Measurements from ENCODE around the gene FGFR4. TPM values are rescaled to one million over a fixed set of nuclear protein-coding genes. Genes with fewer than 3 reads are reported as not detected.

The FGFR4 gene
- total and polyA plus RNA-seq, 2 experiments from 2014 or later: 43.4 to 150 TPM

GRCh38 chr5:177065491-177065890 lies 21.2 kb upstream of the FGFR4 start:
- Mint-ChIP-seq H3K4me3 (no peak overlapping the region), H3K9me3 (no peaks in the 10 kb centered on the region), H3K27ac (no peak overlapping the region), H3K36me3 (ENCODE audit: low read depth) (no peaks in the 10 kb centered on the region; the same call in 2 of the 3 replicates), H3K4me1 (no peaks in the 10 kb centered on the region), H3K27me3 (ENCODE audit: insufficient read depth, low read depth, poor library complexity) (no peaks in the 10 kb centered on the region)
- no peak for TF ChIP-seq CREB1 (CRISPR knock-in tag; IDR thresholded peaks at IDR 0.05; ENCODE audit: low read depth)
- no peak for TF ChIP-seq EZH2phosphoT487 (IDR thresholded peaks at IDR 0.05; ENCODE audit: unreplicated experiment)
- no peak for TF ChIP-seq NANOG (IDR thresholded peaks at IDR 0.05; ENCODE audit: borderline replicate concordance)
- TF ChIP-seq REST (IDR thresholded peaks at IDR 0.05; ENCODE audit: unreplicated experiment): no peak
- TF ChIP-seq ZNF331 (CRISPR knock-in tag; IDR thresholded peaks at IDR 0.05; ENCODE audit: low read depth): no peak
- TF ChIP-seq STAT1 (IDR thresholded peaks at IDR 0.05; ENCODE audit: unreplicated experiment): no peak
- no peak for TF ChIP-seq POLR2AphosphoS5 (IDR thresholded peaks at IDR 0.05; ENCODE audit: low read depth)
- Histone ChIP-seq H3K4me2 (no peak overlapping the region), H3K36me3 (ENCODE audit: insufficient read depth) (no peaks in the 10 kb centered on the region), H3K4me3 (no peak overlapping the region), H3F3A (replicated peaks; ENCODE audit: low read depth) (0 out of 2 replicates have a peak, but pooled peaks cover 4% of the 10 kb centered on the region), H3K79me2 (replicated peaks; ENCODE audit: insufficient read depth) (no peaks in the 10 kb centered on the region), H3K27me3 (ENCODE audit: insufficient read depth) (no peaks in the 10 kb centered on the region), H3K27ac (ENCODE audit: low read depth) (no peak overlapping the region), H4K20me1 (replicated peaks; ENCODE audit: insufficient read depth) (peaks cover 10% of the 10 kb centered on the region; the same call in 1 of the 2 replicates), H2AFZ (no peak overlapping the region), H3K9me2 (ENCODE audit: insufficient read depth) (no peaks in the 10 kb centered on the region), H3K4me1 (ENCODE audit: insufficient read depth) (no peaks in the 10 kb centered on the region)
- no peak for DNase-seq (ENCODE audit: low spot score)
- no peak for ATAC-seq

- Mint-ChIP-seq H3K27ac (no peak overlapping the region), H3K4me3 (no peak overlapping the region), H3K27me3 (ENCODE audit: insufficient read depth, low read depth, poor library complexity) (no peaks in the 10 kb centered on the region), H3K4me1 (no peaks in the 10 kb centered on the region), H3K9me3 (no peaks in the 10 kb centered on the region), H3K36me3 (ENCODE audit: low read depth) (no peaks in the 10 kb centered on the region; the same call in 2 of the 3 replicates)
- H4K20me1 ChIP-seq (replicated peaks; ENCODE audit: insufficient read depth): peaks cover 10% of the 10 kb centered on the region; the same call in 1 of the 2 replicates
- H3F3A ChIP-seq (replicated peaks; ENCODE audit: low read depth): 0 out of 2 replicates have a peak, but pooled peaks cover 4% of the 10 kb centered on the region
- TF ChIP-seq EZH2 (IDR thresholded peaks at IDR 0.05; ENCODE audit: low read depth, unreplicated experiment): no peak
- H3K27ac ChIP-seq (ENCODE audit: low read depth): no peak overlapping the region
- no peaks in the 10 kb centered on the region for H3K9me2 ChIP-seq (ENCODE audit: insufficient read depth)
- H3K79me2 ChIP-seq (replicated peaks; ENCODE audit: insufficient read depth): no peaks in the 10 kb centered on the region
- ATAC-seq (no peak), DNase-seq (ENCODE audit: low spot score) (no peak)
- H2AFZ ChIP-seq: no peak overlapping the region
- H3K27me3 ChIP-seq (ENCODE audit: insufficient read depth): no peaks in the 10 kb centered on the region
- H3K4me1 ChIP-seq (ENCODE audit: insufficient read depth): no peaks in the 10 kb centered on the region
- no peaks in the 10 kb centered on the region for H3K36me3 ChIP-seq (ENCODE audit: insufficient read depth)
- no peak overlapping the region for H3K4me3 ChIP-seq
- H3K4me2 ChIP-seq: no peak overlapping the region
These were observed 20.5 kb upstream of the FGFR4 start for GRCh38 chr5:177066224-177066623.

Data from GM23338 (cell line).